Stomach (tissue), 9 donors: ENCODE results near the gene MACROH2A1. TPM values are rescaled to one million over a fixed set of nuclear protein-coding genes. Genes with fewer than 3 reads are reported as not detected.

Experiments used
- DNase-seq, 2 donors: peaks; one replicate each; pipeline versions ENCODE4 v3.0.0 to v3.0.0-alpha.2; 2013 to 2019
- H3K27ac ChIP-seq, 5 donors: fragments of 200-600 bp in 4 of 5; sonication (generic) in 4 of 5; one replicate each; pipeline ENCODE4 v1.5.1; 2013 to 2019; ENCODE audit warnings: mild to moderate bottlenecking in 1 of 5, moderate library complexity in 1 of 5
- H3K27me3 ChIP-seq, 3 donors: fragments of 200-600 bp; sonication (generic); one replicate each; pipeline ENCODE4 v1.5.1; 2017 to 2019; ENCODE audit warnings: mixed run types in 1 of 3
- H3K36me3 ChIP-seq, 4 donors: fragments of 200-600 bp; sonication (generic); 1 replicate in 3 of 4; 2 replicates in 1 of 4; pipeline ENCODE4 v1.5.1; 2016 to 2019
- H3K4me1 ChIP-seq, 4 donors: fragments of 200-600 bp; sonication (generic); one replicate each; pipeline ENCODE4 v1.5.1; 2016 to 2019
- H3K4me3 ChIP-seq, 4 donors: fragments of 200-600 bp; sonication (generic) in 3 of 4; one replicate each; pipeline ENCODE4 v1.5.1; 2016 to 2019; ENCODE audit warnings: mild to moderate bottlenecking in 1 of 4
- H3K9me3 ChIP-seq, 4 donors: fragments of 200-600 bp; sonication (generic); one replicate each; pipeline ENCODE4 v1.5.1; 2016 to 2019
- CTCF ChIP-seq, 7 experiments: fragments of 450-650 bp in 4 of 7; fragments of 200-600 bp in 3 of 7; sonication (generic) in 3 of 7; IDR thresholded peaks; one replicate each; pipeline ENCODE4 v1.5.1; 2016 to 2019; ENCODE audit warnings: antibody characterized with exemption in 7 of 7, control low read depth in 2 of 7, mild to moderate bottlenecking in 1 of 7
- EP300 ChIP-seq: sonication (generic); formaldehyde crosslinking; IDR thresholded peaks from one replicate; pipeline ENCODE4 v1.6.1; 2017; ENCODE audit warnings: antibody characterized with exemption
- POLR2A ChIP-seq, 4 donors: fragments of 450-650 bp; IDR thresholded peaks; one replicate each; pipeline ENCODE4 v1.6.1; 2016; ENCODE audit warnings: antibody characterized with exemption in 4 of 4, control low read depth in 2 of 4, mild to moderate bottlenecking in 1 of 4, moderate library complexity in 1 of 4
- POLR2AphosphoS5 ChIP-seq, 3 donors: sonication (generic); formaldehyde crosslinking; IDR thresholded peaks; one replicate each; pipeline ENCODE4 v1.6.1; 2016; ENCODE audit warnings: antibody characterized with exemption in 3 of 3
- WGBS, 5 donors: extraction: QIAGEN DNeasy Blood & Tissue Kit in 3 of 5; methylation state at CpG; one replicate each; pipeline versions ENCODE4 v1.1.5 to v1.1.7; 2013 to 2018; 5-methylcytosine and 5-hydroxymethylcytosine counted together
- intact Hi-C: fragments of 100-400 bp; cut with DNase I; formaldehyde crosslinking; loops from one replicate; pipeline ENCODE4 v1.15.1; 2023; ENCODE audit warnings: low total_unique reads
- polyA plus RNA-seq, 3 donors: library from polyadenylated mRNA; stranded (reverse); fragments of 200-250 nt; gene quantifications; one replicate each; pipeline ENCODE4 v1.2.3, GENCODE V29; 2013
- total RNA-seq, 5 donors: library from RNA; depleted of rRNA; stranded (reverse); fragments of >200 nt; gene quantifications; one replicate each; pipeline versions ENCODE4 v1.1.0 to v1.2.3, GENCODE V29; 2014 to 2016
- donor health status: healthy with polysubstance abuse.
- donor health status: Bipolar disorder and iron deficiency.
- donor health status: healthy.

The MACROH2A1 gene
- total and polyA plus RNA-seq, 8 donors: 77.1 to 206 (median 150) TPM

GRCh38 chr5:135443161-135443960, 44.3 kb upstream of the MACROH2A1 start:
- TF ChIP-seq POLR2AphosphoS5 (IDR thresholded peaks at IDR 0.05) (no peak), CTCF (IDR thresholded peaks at IDR 0.05) (no peak), EP300 (no peak), POLR2A (IDR thresholded peaks at IDR 0.05) (no peak)
- intact Hi-C loops: no loop called here
- H3K27me3 ChIP-seq: no peaks in the 10 kb centered on the region
- no peak overlapping the region for H3K27ac ChIP-seq
- H3K9me3 ChIP-seq: no peaks in the 10 kb centered on the region
- peaks cover 4 to 25% (median 21%) of the 10 kb centered on the region in 4 donors for H3K4me1 ChIP-seq
- H3K36me3 ChIP-seq: no peaks in the 10 kb centered on the region
- no peak overlapping the region for H3K4me3 ChIP-seq
- peak in 1 of 2 donors; percentile 53 for DNase-seq
- WGBS, 5 donors: 35 to 56% (median 39%) methylated on average over 6 of the region's 6 CpGs

GRCh38 chr5:135442431-135443160, 43.6 kb upstream of the MACROH2A1 start:
- intact Hi-C loops: no loop called here
- peaks cover 9 to 33% (median 28%) of the 10 kb centered on the region in 4 donors for H3K4me1 ChIP-seq
- WGBS, 5 donors: 77 to 86% (median 81%) methylated on average over 7 to 8 of the region's 8 CpGs
- TF ChIP-seq POLR2AphosphoS5 (IDR thresholded peaks at IDR 0.05) (no peak), POLR2A (IDR thresholded peaks at IDR 0.05) (no peak), CTCF (IDR thresholded peaks at IDR 0.05) (no peak), EP300 (no peak)
- no peak for DNase-seq
- no peaks in the 10 kb centered on the region for H3K9me3 ChIP-seq
- H3K4me3 ChIP-seq: no peak overlapping the region
- no peaks in the 10 kb centered on the region for H3K36me3 ChIP-seq
- no peak overlapping the region for H3K27ac ChIP-seq
- no peaks in the 10 kb centered on the region for H3K27me3 ChIP-seq

- 75 to 94% (median 81%) methylated on average over 4 of the region's 4 CpGs for WGBS, 5 donors
- Histone ChIP-seq H3K36me3 (no peaks in the 10 kb centered on the region), H3K4me3 (no peak overlapping the region), H3K27ac (no peak overlapping the region), H3K27me3 (no peaks in the 10 kb centered on the region), H3K9me3 (no peaks in the 10 kb centered on the region), H3K4me1 (peaks cover 9 to 40% (median 30%) of the 10 kb centered on the region in 4 donors)
- no peak for DNase-seq
- no peak for TF ChIP-seq EP300
- TF ChIP-seq POLR2A (IDR thresholded peaks at IDR 0.05): no peak
- TF ChIP-seq CTCF (IDR thresholded peaks at IDR 0.05): no peak
- no peak for TF ChIP-seq POLR2AphosphoS5 (IDR thresholded peaks at IDR 0.05)
- intact Hi-C loops: no loop called here
Measured at GRCh38 chr5:135441919-135442318, 42.9 kb upstream of the MACROH2A1 start.

- WGBS, 5 donors: 48 to 72% (median 58%) methylated on average over 11 of the region's 11 CpGs
- Histone ChIP-seq H3K4me1 (peaks cover 9 to 40% (median 30%) of the 10 kb centered on the region in 4 donors), H3K36me3 (no peaks in the 10 kb centered on the region), H3K27me3 (no peaks in the 10 kb centered on the region), H3K27ac (no peak overlapping the region), H3K9me3 (no peaks in the 10 kb centered on the region), H3K4me3 (no peak overlapping the region)
- no peak for TF ChIP-seq POLR2A (IDR thresholded peaks at IDR 0.05)
- DNase-seq: peak in 1 of 2 donors; percentile 88
- intact Hi-C loops: no loop called here
Measured at GRCh38 chr5:135441350-135441831, 42.4 kb upstream of the MACROH2A1 start.
